HG03571 (cell line): ENCODE data around the gene FYN.
"Not testable (repeated sequence)": the region's sequence is repeated elsewhere in the genome, so short reads cannot be mapped to it uniquely, and the experiment has no call there.

Experiments used
- ATAC-seq: cut with Tn5 transposase; IDR thresholded peaks from one replicate; pipeline ENCODE4 v1.9.1; 2021; ENCODE audit not compliant: unreplicated experiment

Gene FYN

DNA sequence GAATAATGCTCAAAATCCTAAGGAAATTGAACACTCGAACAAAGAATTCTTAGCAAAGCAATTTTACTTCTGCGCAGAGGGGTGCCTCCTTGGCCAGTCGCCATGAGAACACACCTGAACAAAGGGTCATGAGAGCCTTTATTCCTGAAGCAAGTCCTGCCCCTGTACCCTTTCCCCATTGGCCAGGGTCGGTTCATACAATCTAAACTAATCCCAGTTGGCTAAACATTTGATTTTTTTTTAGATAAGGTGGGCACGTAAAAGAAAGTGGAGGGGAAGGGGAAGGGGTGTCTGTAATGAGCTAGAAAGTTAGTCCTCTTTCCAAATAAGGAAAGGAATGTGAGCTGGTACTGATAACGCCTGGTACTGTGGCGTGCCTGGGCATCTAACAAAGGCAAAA lies 37.9 kb downstream of the FYN start:
- not testable (repeated sequence) for ATAC-seq

DNA sequence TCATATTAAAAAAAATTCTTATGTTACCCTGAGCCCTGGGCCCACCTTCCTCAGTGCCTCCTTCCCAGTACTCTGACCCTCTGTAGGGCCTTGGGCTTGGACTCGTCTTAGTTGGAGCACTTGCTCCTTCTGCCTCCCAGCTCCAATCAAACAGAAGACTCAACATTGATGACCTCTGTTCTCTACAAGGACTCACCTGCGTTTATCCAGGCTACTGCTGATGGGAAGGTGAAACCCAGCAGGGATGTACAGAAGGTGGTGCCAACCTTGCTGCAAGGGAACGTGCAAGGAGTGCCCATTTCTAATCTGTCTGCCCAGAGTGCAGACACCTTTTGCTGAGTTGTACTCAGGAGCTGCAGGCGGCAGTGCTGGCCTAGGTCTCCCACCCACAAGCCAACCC lies 38.9 kb downstream of the FYN start:
- ATAC-seq = no peak

- no peak for ATAC-seq
These were observed 40.3 kb downstream of the FYN start for GRCh38 chr6:111832833-111833418.

GRCh38 chr6:111831408-111831807 lies 41.8 kb downstream of the FYN start:
- no peak for ATAC-seq

DNA sequence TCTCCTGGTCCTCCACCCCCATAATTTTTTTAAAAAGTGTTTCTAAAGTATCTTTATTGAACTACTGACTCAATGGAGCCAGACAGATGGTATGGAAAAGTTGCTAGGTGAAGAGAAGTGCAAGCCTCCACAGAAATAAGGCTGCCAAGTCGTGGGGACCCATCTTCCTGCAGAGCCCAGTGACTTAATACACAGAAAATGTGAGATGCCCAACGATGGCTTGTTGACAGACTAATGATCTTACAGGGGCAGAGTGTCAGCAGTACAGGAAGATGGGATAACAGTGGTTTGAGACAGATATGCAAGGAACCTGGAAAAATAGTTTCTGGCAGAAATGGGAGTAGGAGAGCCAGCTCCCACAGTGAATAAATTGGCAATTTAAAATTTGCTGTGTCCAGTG lies 43.3 kb downstream of the FYN start:
- ATAC-seq = no peak

DNA sequence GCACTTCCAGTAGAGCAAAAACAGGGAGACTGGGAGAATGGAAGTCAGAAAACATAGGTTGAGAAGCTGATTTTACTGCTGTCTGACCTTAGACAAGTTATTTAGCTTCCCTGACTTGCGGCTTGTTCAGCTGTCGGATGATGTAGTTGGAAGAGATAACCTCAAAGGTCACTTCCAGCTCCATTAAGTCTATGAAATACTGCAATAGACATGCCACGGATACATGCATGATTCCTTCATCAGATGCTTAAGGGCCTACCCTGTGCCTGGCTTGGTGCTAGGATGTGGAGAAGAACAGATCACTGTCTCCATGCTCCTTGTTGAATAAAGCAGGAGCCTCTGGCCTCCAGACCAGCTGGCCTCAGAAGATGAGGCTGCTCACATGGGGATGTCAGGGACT lies 43.7 kb downstream of the FYN start:
- no peak for ATAC-seq

GRCh38 chr6:111828809-111829208 lies 44.4 kb downstream of the FYN start:
- no peak for ATAC-seq

GRCh38 chr6:111825439-111826086 lies 47.7 kb downstream of the FYN start:
- ATAC-seq = no peak

- peak; percentile 73 for ATAC-seq
These were observed 48.5 kb downstream of the FYN start for GRCh38 chr6:111824608-111825337.

DNA sequence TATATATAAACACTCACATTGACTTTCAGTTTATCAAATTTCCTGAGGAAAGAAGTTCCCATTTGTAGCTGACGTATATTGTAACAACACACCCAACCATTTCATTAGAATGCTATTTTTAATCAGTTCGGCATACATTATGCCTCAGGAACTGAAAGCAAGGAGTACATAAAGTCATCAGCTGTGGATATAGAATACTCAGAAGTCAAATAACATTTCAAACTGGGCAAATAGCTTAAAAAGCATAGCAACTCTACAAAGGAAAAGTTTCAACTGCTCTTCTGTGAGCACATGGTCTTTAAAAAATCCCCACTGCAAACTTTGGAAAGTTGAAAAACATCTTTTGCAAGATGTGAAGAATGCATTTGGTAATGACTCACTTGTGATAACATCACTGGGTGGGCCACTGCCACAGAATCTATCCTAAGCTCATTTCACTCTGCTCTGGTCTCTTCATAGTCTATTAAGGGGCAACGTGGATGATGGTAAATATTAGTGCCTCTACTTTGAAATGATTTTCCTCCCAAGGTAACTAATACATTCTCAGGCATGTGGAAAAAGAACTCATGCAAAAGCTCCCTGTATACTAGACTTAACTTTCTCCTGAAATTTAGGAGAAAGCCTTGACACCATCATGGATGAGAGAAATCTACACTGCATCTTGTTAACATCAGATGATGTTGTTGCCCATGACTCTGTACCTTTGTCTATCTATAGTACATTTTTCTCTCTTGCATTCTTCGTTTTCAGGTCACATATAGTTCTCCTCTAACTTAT lies 49.2 kb downstream of the FYN start:
- no peak for ATAC-seq

GRCh38 chr6:111823012-111823411 lies 50.2 kb downstream of the FYN start:
- no peak for ATAC-seq

GRCh38 chr6:111819458-111819857 lies 53.8 kb downstream of the FYN start:
- ATAC-seq = no peak

DNA sequence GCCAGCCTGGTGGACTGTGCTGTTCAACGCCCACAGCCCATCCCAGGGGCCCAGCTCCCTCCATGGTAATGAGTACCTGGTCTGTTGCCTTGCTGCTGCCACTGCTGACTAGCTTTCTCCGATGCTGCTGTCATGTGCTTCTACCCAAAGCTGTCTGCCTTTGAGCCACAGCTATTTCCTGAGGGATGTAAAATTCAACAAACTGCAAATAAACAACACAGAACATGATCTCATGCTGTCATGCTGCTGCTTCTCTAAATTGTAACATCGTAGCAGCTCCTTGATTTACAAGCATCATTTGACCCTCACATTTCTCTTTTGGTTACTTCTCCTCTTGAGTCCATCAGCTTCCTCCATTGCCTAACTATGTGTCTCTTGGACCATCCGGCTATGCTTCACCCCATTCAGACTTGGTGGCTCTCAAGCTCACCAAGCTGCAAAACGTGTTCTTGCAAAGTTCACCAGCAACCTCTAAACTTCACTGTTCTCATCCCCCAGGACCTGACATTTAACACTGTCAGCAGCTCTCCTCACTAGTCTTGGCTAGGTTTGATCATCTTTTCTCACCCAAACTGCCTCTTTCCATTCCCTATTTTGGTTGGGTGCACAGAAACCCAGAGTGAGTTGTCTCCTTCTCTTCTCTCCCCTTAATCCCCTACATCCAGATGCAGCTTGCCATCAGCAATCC lies 54.6 kb downstream of the FYN start:
- no peak for ATAC-seq

GRCh38 chr6:111817451-111818120 lies 55.7 kb downstream of the FYN start:
- ATAC-seq = no peak

- no peak for ATAC-seq
These were observed 59.5 kb downstream of the FYN start for GRCh38 chr6:111813677-111814310.

- ATAC-seq = no peak
These were observed 60.0 kb downstream of the FYN start for GRCh38 chr6:111813237-111813636.

GRCh38 chr6:111812060-111813038 lies 60.9 kb downstream of the FYN start:
- ATAC-seq = no peak

DNA sequence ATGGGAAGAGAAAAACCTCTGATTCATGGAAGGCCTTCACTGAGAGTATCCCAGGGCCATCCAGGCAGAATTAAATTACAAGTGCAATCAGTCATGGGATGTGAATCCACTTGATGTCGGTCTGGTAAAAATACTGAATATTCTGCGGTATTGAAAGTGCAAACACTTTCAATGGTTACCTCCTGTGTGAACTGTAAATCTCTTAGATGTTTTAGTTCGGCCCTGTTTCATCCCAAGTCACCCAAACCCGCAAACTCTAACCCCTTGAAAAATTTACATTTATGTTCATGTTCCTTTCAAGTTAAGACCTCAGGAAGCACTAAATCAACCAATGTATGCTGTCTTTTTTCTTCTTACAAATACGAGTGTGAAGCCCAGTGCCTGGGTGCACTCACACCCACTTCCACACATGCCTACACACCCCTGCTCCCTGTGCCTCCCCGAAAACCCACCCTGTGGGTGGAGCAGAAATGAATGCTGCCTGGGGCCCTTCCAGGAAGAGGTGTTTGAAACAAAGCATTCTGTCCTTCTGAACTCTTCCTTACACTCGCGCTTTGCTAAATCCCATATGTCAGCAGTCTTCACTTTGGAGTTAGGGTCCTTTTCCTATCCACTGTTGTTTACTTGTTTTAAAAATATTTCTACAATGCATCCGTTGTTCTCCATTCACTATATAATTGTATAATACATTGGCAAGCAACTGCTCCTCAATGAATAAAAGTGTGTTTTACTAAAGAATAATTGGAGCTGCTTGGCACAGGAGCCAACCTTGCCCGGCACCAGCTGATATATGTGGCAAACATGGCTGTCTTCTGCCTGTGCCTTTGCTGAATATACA lies 62.7 kb downstream of the FYN start:
- ATAC-seq = no peak
